ENCODE data around the gene CEP350. TPM values are rescaled to one million over a fixed set of nuclear protein-coding genes. Genes with fewer than 3 reads are reported as not detected.

Gene CEP350
- polyA plus RNA-seq, 1 of the 3 experiments (the other 2 are of a cell fraction), result 2.9 TPM

GRCh38 chr1:180137776-180138175 lies 183.2 kb downstream of the CEP350 start:
- H3K9me3 ChIP-seq, result no peaks in the 10 kb centered on the region; the same call in 1 of the 2 replicates
- H4K20me1 ChIP-seq (ENCODE audit: insufficient read depth), result no peaks in the 10 kb centered on the region
- no peak overlapping the region for H2AFZ ChIP-seq (ENCODE audit: low read depth)
- no peak overlapping the region for H3K4me2 ChIP-seq
- POLR2A ChIA-PET, result no interaction called here
- no peak for DNase-seq
- no peak overlapping the region for H3K9ac ChIP-seq
- CTCF ChIA-PET, result no interaction called here
- no peaks in the 10 kb centered on the region for H3K79me2 ChIP-seq (ENCODE audit: insufficient read depth)
- TF ChIP-seq RXRA (IDR thresholded peaks at IDR 0.05; ENCODE audit: borderline replicate concordance, low read depth) (no peak), FOSL2 (IDR thresholded peaks at IDR 0.05; ENCODE audit: borderline replicate concordance, low read depth) (no peak), FOXJ3 (CRISPR knock-in tag; IDR thresholded peaks at IDR 0.05) (no peak), FOXM1 (IDR thresholded peaks at IDR 0.05; ENCODE audit: low read depth) (no peak), NFIC (IDR thresholded peaks at IDR 0.05; ENCODE audit: borderline replicate concordance) (no peak), MXI1 (IDR thresholded peaks at IDR 0.05; ENCODE audit: low read depth, low read length) (no peak), RCOR1 (IDR thresholded peaks at IDR 0.05; ENCODE audit: low read length) (no peak), CTCF (IDR thresholded peaks at IDR 0.05) (no peak), ZBTB33 (IDR thresholded peaks at IDR 0.05; ENCODE audit: borderline replicate concordance, low read depth) (no peak)
- H3K4me3 ChIP-seq (ENCODE audit: low read depth in 2 of 2, low read length in 1 of 2), result no peak overlapping the region
- H3F3A ChIP-seq (replicated peaks; ENCODE audit: insufficient read depth), result peaks cover 4% of the 10 kb centered on the region
- H3K27ac ChIP-seq (ENCODE audit: low read depth in 2 of 2, low read length in 1 of 2), result no peak overlapping the region
- H3K36me3 ChIP-seq (replicated peaks in 1 of 2; ENCODE audit: control insufficient read depth in 1 of 2, insufficient read depth in 2 of 2, low read length in 1 of 2), result no peaks in the 10 kb centered on the region
- 5% methylated on average over 2 of the region's 2 CpGs for WGBS (ENCODE audit: low lambda C conversion rate)
- H3K4me1 ChIP-seq (ENCODE audit: control insufficient read depth in 1 of 2, insufficient read depth in 2 of 2, low read depth in 1 of 2, low read length in 1 of 2), result no peaks in the 10 kb centered on the region
- H3K27me3 ChIP-seq (ENCODE audit: insufficient read depth), result no peaks in the 10 kb centered on the region
- H3K9me2 ChIP-seq, result no peaks in the 10 kb centered on the region

GRCh38 chr1:180141381-180141934 lies 186.8 kb downstream of the CEP350 start:
- ChIA-PET CTCF (no interaction called here), POLR2A (no interaction called here)
- no peak overlapping the region for H3K9ac ChIP-seq
- no peaks in the 10 kb centered on the region for H3K4me1 ChIP-seq (ENCODE audit: control insufficient read depth in 1 of 2, insufficient read depth in 2 of 2, low read depth in 1 of 2, low read length in 1 of 2)
- TF ChIP-seq ELF1 (IDR thresholded peaks at IDR 0.05), result no peak
- no peak for TF ChIP-seq GATA2 (CRISPR knock-in tag; IDR thresholded peaks at IDR 0.05)
- no peak for TF ChIP-seq CTCF (IDR thresholded peaks at IDR 0.05)
- TF ChIP-seq YY1 (IDR thresholded peaks at IDR 0.05; ENCODE audit: low read depth), result no peak
- TF ChIP-seq RFX5 (IDR thresholded peaks at IDR 0.05; ENCODE audit: low read length), result no peak
- TF ChIP-seq MEF2A (IDR thresholded peaks at IDR 0.05; ENCODE audit: borderline replicate concordance, low read depth), result no peak
- TF ChIP-seq MXI1 (IDR thresholded peaks at IDR 0.05; ENCODE audit: low read depth, low read length), result no peak
- TF ChIP-seq JUND (IDR thresholded peaks at IDR 0.05), result no peak
- no peak for TF ChIP-seq NRF1 (IDR thresholded peaks at IDR 0.05; ENCODE audit: low read depth, low read length)
- no peak for TF ChIP-seq RAD21 (IDR thresholded peaks at IDR 0.05; ENCODE audit: low read length)
- TF ChIP-seq TAF1 (IDR thresholded peaks at IDR 0.05; ENCODE audit: borderline replicate concordance, low read depth, low read length), result no peak
- TF ChIP-seq USF2 (IDR thresholded peaks at IDR 0.05; ENCODE audit: borderline replicate concordance, low read depth, low read length), result no peak
- TF ChIP-seq SMC3 (IDR thresholded peaks at IDR 0.05; ENCODE audit: low read depth, low read length), result no peak
- TF ChIP-seq ZBTB33 (IDR thresholded peaks at IDR 0.05; ENCODE audit: borderline replicate concordance, low read depth), result no peak
- no peak for TF ChIP-seq FOXM1 (IDR thresholded peaks at IDR 0.05; ENCODE audit: low read depth)
- H3K4me2 ChIP-seq, result no peak overlapping the region
- no peak for DNase-seq
- 68% methylated on average over 4 of the region's 6 CpGs for WGBS (ENCODE audit: low lambda C conversion rate)
- no peak overlapping the region for H3K27ac ChIP-seq (ENCODE audit: low read depth in 2 of 2, low read length in 1 of 2)
- H3K79me2 ChIP-seq (ENCODE audit: insufficient read depth), result no peaks in the 10 kb centered on the region
- H4K20me1 ChIP-seq (ENCODE audit: insufficient read depth), result no peaks in the 10 kb centered on the region
- H3K9me2 ChIP-seq, result no peaks in the 10 kb centered on the region
- H3K36me3 ChIP-seq (replicated peaks in 1 of 2; ENCODE audit: control insufficient read depth in 1 of 2, insufficient read depth in 2 of 2, low read length in 1 of 2), result no peaks in the 10 kb centered on the region
- H3K9me3 ChIP-seq, result no peaks in the 10 kb centered on the region; the same call in 1 of the 2 replicates
- no peak overlapping the region for H2AFZ ChIP-seq (ENCODE audit: low read depth)
- H3K27me3 ChIP-seq (ENCODE audit: insufficient read depth), result no peaks in the 10 kb centered on the region
- no peak overlapping the region for H3K4me3 ChIP-seq (ENCODE audit: low read depth in 2 of 2, low read length in 1 of 2)
- H3F3A ChIP-seq (replicated peaks; ENCODE audit: insufficient read depth), result peaks cover 4% of the 10 kb centered on the region

Measured in SK-N-SH (cell line).